ENCODE results near the gene TATDN2. TPM values are rescaled to one million over a fixed set of nuclear protein-coding genes. Genes with fewer than 3 reads are reported as not detected.
A peak's percentile ranks its signal among the peaks of the same experiment; 100 is the strongest.

Gene TATDN2
- total and polyA plus RNA-seq, 5 donors: 13.6 to 25.6 (median 21.1) TPM

- no peaks in the 10 kb centered on the region for H3K4me1 ChIP-seq (ENCODE audit: control insufficient read depth, insufficient read depth, low read length)
- WGBS: 85% methylated on average over 10 of the region's 10 CpGs
- H3K27me3 ChIP-seq (ENCODE audit: control insufficient read depth, insufficient read depth): no peaks in the 10 kb centered on the region
- no peaks in the 10 kb centered on the region for H3K9me3 ChIP-seq (ENCODE audit: control insufficient read depth, low read length)
- ATAC-seq (no peak), DNase-seq (no peak)
- intact Hi-C loops (cut with DNase I): loop anchor here in 3 of 4 donors (2.0 to 10.0 kb wide), 2 partner anchors 59 kb away; partner anchors contain the start of gene IRAK2 (in 3 of the 3)
- H3K4me3 ChIP-seq (ENCODE audit: low read length): no peak overlapping the region
- H3K27ac ChIP-seq (ENCODE audit: low read length): no peak overlapping the region
These were observed 24.3 kb upstream of the TATDN2 start for GRCh38 chr3:10223676-10224639.

GRCh38 chr3:10224794-10225665 lies 23.2 kb upstream of the TATDN2 start:
- intact Hi-C loops (cut with DNase I): loop anchor here in 2 of 4 donors (10.0 kb wide), 1 partner anchor 60 kb away; the partner anchor contains the start of gene IRAK2 (in 2 of the 2)
- WGBS: 54% methylated on average over 4 of the region's 4 CpGs
- Histone ChIP-seq H3K4me1 (ENCODE audit: control insufficient read depth, insufficient read depth, low read length) (no peaks in the 10 kb centered on the region), H3K27me3 (ENCODE audit: control insufficient read depth, insufficient read depth) (no peaks in the 10 kb centered on the region), H3K27ac (ENCODE audit: low read length) (no peak overlapping the region), H3K9me3 (ENCODE audit: control insufficient read depth, low read length) (no peaks in the 10 kb centered on the region), H3K4me3 (ENCODE audit: low read length) (no peak overlapping the region)
- DNase-seq (peak; percentile 63 to 85 (median 84)), ATAC-seq (peak; percentile 89 to 91)

GRCh38 chr3:10226293-10226692 lies 22.0 kb upstream of the TATDN2 start:
- no peak for ATAC-seq
- no peaks in the 10 kb centered on the region for H3K9me3 ChIP-seq (ENCODE audit: control insufficient read depth, low read length)
- 72% methylated on average over 10 of the region's 10 CpGs for WGBS
- H3K27ac ChIP-seq (ENCODE audit: low read length): no peak overlapping the region
- no peaks in the 10 kb centered on the region for H3K4me1 ChIP-seq (ENCODE audit: control insufficient read depth, insufficient read depth, low read length)
- intact Hi-C loops (cut with DNase I): loop anchor here in 2 of 4 donors (10.0 kb wide), 1 partner anchor 61 kb away; the partner anchor contains the start of gene IRAK2 (in 2 of the 2)
- H3K27me3 ChIP-seq (ENCODE audit: control insufficient read depth, insufficient read depth): no peaks in the 10 kb centered on the region
- no peak overlapping the region for H3K4me3 ChIP-seq (ENCODE audit: low read length)
- DNase-seq: no peak

GRCh38 chr3:10228248-10228950 lies 19.9 kb upstream of the TATDN2 start:
- Histone ChIP-seq H3K9me3 (ENCODE audit: control insufficient read depth, low read length) (no peaks in the 10 kb centered on the region), H3K4me3 (ENCODE audit: low read length) (no peak overlapping the region), H3K4me1 (ENCODE audit: control insufficient read depth, insufficient read depth, low read length) (no peaks in the 10 kb centered on the region), H3K27me3 (ENCODE audit: control insufficient read depth, insufficient read depth) (no peaks in the 10 kb centered on the region), H3K27ac (ENCODE audit: low read length) (no peak overlapping the region)
- whole genome bisulfite sequencing: 77% methylated on average over 4 of the region's 4 CpGs
- DNase-seq (no peak), ATAC-seq (peak in 1 of 2 donors; percentile 43)
- intact Hi-C loops (cut with DNase I): loop anchor here in 2 of 4 donors (10.0 kb wide), 1 partner anchor 64 kb away; the partner anchor contains the start of gene IRAK2 (in 2 of the 2)

- H3K27ac ChIP-seq (ENCODE audit: low read length): no peak overlapping the region
- H3K27me3 ChIP-seq (ENCODE audit: control insufficient read depth, insufficient read depth): no peaks in the 10 kb centered on the region
- no peak overlapping the region for H3K4me3 ChIP-seq (ENCODE audit: low read length)
- DNase-seq: no peak
- no peaks in the 10 kb centered on the region for H3K4me1 ChIP-seq (ENCODE audit: control insufficient read depth, insufficient read depth, low read length)
- H3K9me3 ChIP-seq (ENCODE audit: control insufficient read depth, low read length): no peaks in the 10 kb centered on the region
- WGBS: 87% methylated on average over 7 of the region's 7 CpGs
- no peak for ATAC-seq
- intact Hi-C loops (cut with DNase I): loop anchor here in 2 of 4 donors (10.0 kb wide), 1 partner anchor 65 kb away; the partner anchor contains the start of gene IRAK2 (in 2 of the 2)
These were observed 18.7 kb upstream of the TATDN2 start for GRCh38 chr3:10229576-10229975.

- H3K9me3 ChIP-seq (ENCODE audit: control insufficient read depth, low read length): no peaks in the 10 kb centered on the region
- 79% methylated on average over 7 of the region's 7 CpGs for WGBS
- intact Hi-C loops (cut with DNase I): no loop called here
- H3K4me1 ChIP-seq (ENCODE audit: control insufficient read depth, insufficient read depth, low read length): no peaks in the 10 kb centered on the region
- H3K27me3 ChIP-seq (ENCODE audit: control insufficient read depth, insufficient read depth): no peaks in the 10 kb centered on the region
- DNase-seq (no peak), ATAC-seq (peak; percentile 26 to 45)
- no peak overlapping the region for H3K27ac ChIP-seq (ENCODE audit: low read length)
- no peak overlapping the region for H3K4me3 ChIP-seq (ENCODE audit: low read length)
These were observed 16.1 kb upstream of the TATDN2 start for GRCh38 chr3:10232137-10232536.

- no peak for ATAC-seq
- WGBS: 91% methylated on average over 13 of the region's 13 CpGs
These were observed 14.3 kb upstream of the TATDN2 start for GRCh38 chr3:10233988-10234387.

GRCh38 chr3:10234526-10235230 lies 13.6 kb upstream of the TATDN2 start:
- no peak for ATAC-seq

More at GRCh38 chr3:10233988-10234387, 14.3 kb upstream of the TATDN2 start:
- no peak overlapping the region for H3K27ac ChIP-seq (ENCODE audit: low read length)
- H3K27me3 ChIP-seq (ENCODE audit: control insufficient read depth, insufficient read depth): no peaks in the 10 kb centered on the region
- no peak for DNase-seq
- H3K9me3 ChIP-seq (ENCODE audit: control insufficient read depth, low read length): no peaks in the 10 kb centered on the region
- no peaks in the 10 kb centered on the region for H3K4me1 ChIP-seq (ENCODE audit: control insufficient read depth, insufficient read depth, low read length)
- intact Hi-C loops (cut with DNase I): no loop called here
- H3K4me3 ChIP-seq (ENCODE audit: low read length): no peak overlapping the region

GRCh38 chr3:10235551-10235950 lies 12.7 kb upstream of the TATDN2 start:
- WGBS: 84% methylated on average over 6 of the region's 6 CpGs

More at GRCh38 chr3:10234526-10235230, 13.6 kb upstream of the TATDN2 start:
- H3K9me3 ChIP-seq (ENCODE audit: control insufficient read depth, low read length): no peaks in the 10 kb centered on the region
- intact Hi-C loops (cut with DNase I): no loop called here
- WGBS: 91% methylated on average over 36 of the region's 36 CpGs
- DNase-seq: no peak
- H3K27ac ChIP-seq (ENCODE audit: low read length): no peak overlapping the region
- no peaks in the 10 kb centered on the region for H3K4me1 ChIP-seq (ENCODE audit: control insufficient read depth, insufficient read depth, low read length)
- H3K4me3 ChIP-seq (ENCODE audit: low read length): no peak overlapping the region
- H3K27me3 ChIP-seq (ENCODE audit: control insufficient read depth, insufficient read depth): no peaks in the 10 kb centered on the region

More at GRCh38 chr3:10235551-10235950, 12.7 kb upstream of the TATDN2 start:
- intact Hi-C loops (cut with DNase I): no loop called here
- Histone ChIP-seq H3K9me3 (ENCODE audit: control insufficient read depth, low read length) (no peaks in the 10 kb centered on the region), H3K27ac (ENCODE audit: low read length) (no peak overlapping the region), H3K4me3 (ENCODE audit: low read length) (no peak overlapping the region), H3K27me3 (ENCODE audit: control insufficient read depth, insufficient read depth) (no peaks in the 10 kb centered on the region), H3K4me1 (ENCODE audit: control insufficient read depth, insufficient read depth, low read length) (no peaks in the 10 kb centered on the region)
- no peak for ATAC-seq
- no peak for DNase-seq

Measured in right cardiac atrium (tissue), 5 donors.